ENCODE measurements around the gene SYT5. TPM values are rescaled to one million over a fixed set of nuclear protein-coding genes. Genes with fewer than 3 reads are reported as not detected.
A peak's percentile ranks its signal among the peaks of the same experiment; 100 is the strongest.
"Not testable (repeated sequence)": the region's sequence is repeated elsewhere in the genome, so short reads cannot be mapped to it uniquely, and the experiment has no call there.

Gene SYT5
- total RNA-seq, 1 donor, result 0.45 TPM

DNA sequence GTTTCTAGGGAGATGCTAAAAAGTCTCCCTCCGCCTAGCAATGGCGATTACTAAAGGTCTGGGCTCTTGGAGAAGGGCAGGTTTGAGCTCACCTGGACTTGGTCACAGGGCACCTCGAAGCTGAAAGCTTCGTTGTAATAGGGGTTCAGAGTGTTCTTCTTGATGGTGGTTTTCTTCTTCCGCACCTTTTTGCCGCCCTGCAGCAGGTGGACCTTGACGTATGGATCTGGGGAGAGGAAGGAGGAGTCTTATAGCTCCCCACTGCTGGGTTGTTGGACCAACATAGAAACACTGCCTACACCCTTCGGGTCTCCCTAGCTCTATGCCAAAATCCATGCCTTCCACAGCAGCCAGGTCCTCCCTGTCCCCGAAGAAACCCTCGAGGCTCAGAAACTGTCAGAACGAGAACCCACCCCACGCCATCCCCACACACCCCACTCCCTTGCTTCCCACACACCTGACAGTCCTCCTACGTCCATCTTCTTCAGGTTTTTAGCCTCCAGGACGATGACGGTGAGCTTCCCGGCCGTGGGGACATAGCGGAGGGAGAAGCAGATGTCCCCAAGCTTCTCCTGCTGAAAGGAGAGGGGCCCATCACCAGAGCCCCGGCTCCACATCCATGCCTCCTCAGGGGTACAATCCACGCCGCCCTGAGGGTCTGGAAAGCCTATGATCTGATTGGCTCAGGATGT, 5.5 kb downstream of the SYT5 start:
- no peak for DNase-seq (ENCODE audit: low read depth)
- H3K4me3 ChIP-seq (ENCODE audit: low read depth, low read length), result peak overlapping the region; percentile 22
- TF ChIP-seq CTCF (IDR thresholded peaks at IDR 0.05; ENCODE audit: insufficient read depth, low read length), result no peak

DNA sequence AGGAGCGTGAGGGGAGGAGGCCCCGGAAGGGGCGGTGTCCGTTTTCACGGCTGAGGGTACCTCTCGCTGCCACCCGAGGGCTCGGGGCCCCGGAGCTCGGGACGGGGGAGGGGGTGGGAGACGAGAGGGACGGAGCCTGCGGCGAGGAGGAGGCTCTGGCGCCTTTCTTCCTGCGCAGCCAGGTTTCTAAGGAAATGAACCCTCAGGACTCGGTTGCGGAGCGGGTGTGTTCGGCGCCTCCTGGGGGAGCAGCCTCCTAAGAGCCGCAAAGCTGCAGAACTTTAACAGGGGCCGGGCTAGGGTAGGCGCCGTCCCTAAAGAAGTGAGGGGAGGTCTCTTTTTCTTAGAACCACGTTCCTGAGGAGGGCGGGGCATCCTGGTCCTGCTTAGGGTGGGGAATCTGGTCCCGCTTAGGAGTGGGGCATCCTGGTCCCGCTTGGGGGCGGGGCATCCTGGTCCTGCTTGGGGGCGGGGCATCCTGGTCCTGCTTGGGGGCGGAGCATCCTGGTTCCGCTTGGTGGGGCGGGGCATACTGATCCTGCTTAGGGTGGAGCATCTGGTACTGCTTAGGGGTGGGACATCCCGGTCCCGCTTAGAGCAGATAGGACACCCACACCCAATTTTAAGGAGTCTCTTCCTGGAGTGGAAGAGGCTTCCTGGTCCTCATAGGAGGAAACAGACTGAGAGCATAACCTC, 6.2 kb downstream of the SYT5 start:
- TF ChIP-seq CTCF (IDR thresholded peaks at IDR 0.05; ENCODE audit: insufficient read depth, low read length), result peak; percentile 29
- DNase-seq (ENCODE audit: low read depth), result peak; percentile 80
- peak overlapping the region; percentile 74 for H3K4me3 ChIP-seq (ENCODE audit: low read depth, low read length)

GRCh38 chr19:55173186-55173713, 6.8 kb downstream of the SYT5 start:
- H3K4me3 ChIP-seq (ENCODE audit: low read depth, low read length), result peak overlapping the region; percentile 74
- no peak for DNase-seq (ENCODE audit: low read depth)
- no peak for TF ChIP-seq CTCF (IDR thresholded peaks at IDR 0.05; ENCODE audit: insufficient read depth, low read length)

- peak; percentile 6 for TF ChIP-seq CTCF (IDR thresholded peaks at IDR 0.05; ENCODE audit: insufficient read depth, low read length)
- peak overlapping the region; percentile 74 for H3K4me3 ChIP-seq (ENCODE audit: low read depth, low read length)
- peak; percentile 76 for DNase-seq (ENCODE audit: low read depth)
Measured at GRCh38 chr19:55172741-55173140, 7.3 kb downstream of the SYT5 start.

DNA sequence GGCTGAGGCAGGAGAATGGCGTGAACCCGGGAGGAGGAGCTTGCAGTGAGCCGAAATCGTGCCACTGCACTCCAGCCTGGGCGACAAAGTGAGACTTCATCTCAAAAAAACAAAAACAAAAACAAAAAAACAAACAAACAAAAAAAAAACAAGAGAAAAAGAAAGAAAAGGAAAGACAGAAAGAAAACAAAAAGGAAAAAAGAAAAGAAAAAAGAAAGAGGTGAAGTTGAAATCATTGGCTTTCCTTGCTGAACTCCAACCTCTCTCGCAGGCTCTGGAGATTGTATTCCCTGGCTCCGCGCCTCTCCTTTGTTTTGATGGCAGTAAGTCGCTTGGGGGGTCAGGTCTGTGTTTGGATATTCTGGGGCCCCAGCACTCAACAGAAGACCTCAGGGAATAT, 7.8 kb downstream of the SYT5 start:
- H3K4me3 ChIP-seq (ENCODE audit: low read depth, low read length), result peak overlapping the region; percentile 74
- DNase-seq (ENCODE audit: low read depth), result not testable (repeated sequence)

- DNase-seq (ENCODE audit: low read depth), result no peak
- TF ChIP-seq CTCF (IDR thresholded peaks at IDR 0.05; ENCODE audit: insufficient read depth, low read length), result no peak
- H3K4me3 ChIP-seq (ENCODE audit: low read depth, low read length), result no peak overlapping the region
Measured at GRCh38 chr19:55171440-55171839, 8.6 kb downstream of the SYT5 start.

GRCh38 chr19:55169136-55169535, 11.0 kb downstream of the SYT5 start:
- no peak for TF ChIP-seq CTCF (IDR thresholded peaks at IDR 0.05; ENCODE audit: insufficient read depth, low read length)
- no peak overlapping the region for H3K4me3 ChIP-seq (ENCODE audit: low read depth, low read length)
- no peak for DNase-seq (ENCODE audit: low read depth)
